Measurements from ENCODE around the gene GASK1A. TPM values are rescaled to one million over a fixed set of nuclear protein-coding genes. Genes with fewer than 3 reads are reported as not detected.

The GASK1A gene
- polyA plus RNA-seq, 12 donors = 4.1 to 10.6 (median 5.1) TPM; not detected in 1

DNA sequence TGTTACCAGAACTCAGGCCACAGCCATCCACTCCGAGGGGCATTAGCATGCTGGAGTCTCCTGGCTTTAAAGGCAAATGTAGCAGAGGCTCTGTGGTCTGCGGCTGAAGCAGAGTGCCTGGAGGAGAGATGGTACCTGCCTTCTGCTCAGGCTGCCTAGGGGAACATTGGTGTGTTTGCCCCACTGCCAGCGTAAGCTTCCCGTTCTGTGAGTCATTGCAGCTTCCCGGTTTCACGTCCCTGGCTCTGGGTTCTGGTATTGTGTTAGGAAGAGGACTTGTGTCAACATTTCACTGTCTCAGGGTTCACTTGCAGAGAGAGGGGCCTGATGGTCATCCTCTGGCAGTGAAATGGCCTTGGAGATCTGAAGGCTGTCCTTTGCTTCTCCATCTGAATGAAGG, 1.8 kb downstream of the GASK1A start:
- DNase-seq = no peak

DNA sequence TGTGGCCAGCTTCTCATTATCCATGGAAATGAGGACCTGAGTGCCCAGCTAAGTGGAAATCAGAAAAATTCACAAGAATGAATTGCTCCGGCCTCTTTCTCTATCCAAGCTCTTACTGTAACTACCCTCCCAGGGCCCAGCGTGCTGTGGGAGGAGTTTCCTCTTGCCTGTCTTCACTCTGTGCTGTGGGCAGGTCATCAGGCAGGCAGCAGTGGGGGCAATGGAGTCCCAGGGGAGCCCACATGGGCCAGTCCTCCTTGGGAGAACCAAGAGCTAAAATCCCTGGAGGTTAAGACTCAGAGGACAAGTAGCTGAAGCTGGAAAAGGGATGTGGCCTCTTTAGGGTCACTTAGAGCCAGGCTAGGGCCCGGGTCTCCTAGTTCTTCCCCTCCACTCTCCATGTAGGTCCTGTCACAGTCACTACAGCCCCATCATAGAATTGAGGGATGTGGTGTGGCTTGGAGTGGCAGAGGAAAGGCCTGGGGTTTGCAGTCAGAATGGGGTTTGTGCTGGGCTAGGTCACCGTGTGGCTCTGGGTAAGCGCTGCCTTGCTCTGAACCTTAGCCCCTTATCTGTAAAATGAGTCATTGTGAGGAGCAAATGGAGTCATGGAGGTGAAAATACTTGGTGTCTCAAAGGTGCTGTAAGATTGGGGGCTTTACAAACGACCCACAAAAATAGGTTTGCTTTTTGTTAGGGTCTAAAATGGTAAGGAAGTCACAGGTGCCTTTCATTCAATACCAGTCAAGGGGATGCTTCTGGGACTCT, 3.7 kb downstream of the GASK1A start:
- DNase-seq = no peak

DNA sequence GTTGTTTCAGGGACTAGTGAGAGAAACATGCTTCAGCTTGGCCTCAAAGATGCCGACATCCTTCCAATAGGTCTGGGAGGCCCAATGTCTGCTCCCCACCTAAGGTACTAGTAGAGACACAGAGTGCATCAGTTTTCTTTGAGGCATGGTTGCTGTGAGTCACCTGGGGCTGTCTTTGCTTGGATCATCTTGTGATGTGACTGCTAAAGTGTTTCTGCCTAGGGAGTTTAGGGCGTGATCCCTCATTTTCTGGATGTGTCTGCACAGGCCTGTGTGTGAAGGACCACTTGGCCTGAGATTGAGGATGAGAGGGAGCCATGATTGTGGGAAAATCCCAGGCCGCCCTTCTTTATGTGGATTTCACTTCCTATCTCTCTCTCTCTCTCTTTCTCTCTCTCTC, 4.8 kb downstream of the GASK1A start:
- DNase-seq = no peak

DNA sequence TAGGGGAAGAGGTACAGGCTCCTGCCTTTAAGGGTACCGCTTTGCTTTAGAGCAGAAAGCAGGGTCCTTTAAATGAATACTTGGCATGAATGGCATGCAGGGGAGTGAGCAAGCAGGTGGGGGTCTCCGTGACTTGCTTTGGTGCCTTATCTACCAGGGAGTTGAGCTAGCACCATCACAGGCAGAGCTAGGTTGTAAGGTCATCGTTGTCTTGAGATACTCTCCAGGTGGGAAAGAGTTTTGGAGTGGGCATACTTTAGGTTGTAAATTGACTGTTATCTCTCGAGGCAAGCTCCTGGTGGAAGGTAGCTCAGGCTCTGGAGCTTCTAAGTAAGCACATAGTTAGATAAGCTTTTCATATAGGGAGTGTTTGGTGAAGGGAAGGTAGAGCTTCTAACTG, 5.6 kb downstream of the GASK1A start:
- no peak for DNase-seq

DNA sequence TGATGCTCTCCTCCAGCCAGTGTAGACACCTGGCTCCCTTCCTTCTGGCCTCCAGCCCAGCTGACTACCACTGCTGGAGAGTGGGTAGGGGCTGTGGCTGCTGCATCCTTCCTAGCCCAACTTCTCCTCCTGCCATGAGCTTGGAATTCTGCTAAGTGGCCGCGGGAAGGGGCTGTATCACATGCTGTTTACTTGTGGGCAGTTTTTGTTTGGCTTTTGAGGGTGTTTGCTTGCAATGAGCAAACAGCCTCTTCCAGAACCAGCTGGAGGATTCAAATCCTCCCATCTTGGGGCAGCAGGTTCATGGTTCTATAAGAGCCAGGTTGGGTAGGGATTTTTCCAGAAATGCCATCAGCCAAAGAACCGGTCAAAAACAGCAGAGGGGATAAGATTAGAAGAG, 9.0 kb downstream of the GASK1A start:
- DNase-seq = no peak

DNA sequence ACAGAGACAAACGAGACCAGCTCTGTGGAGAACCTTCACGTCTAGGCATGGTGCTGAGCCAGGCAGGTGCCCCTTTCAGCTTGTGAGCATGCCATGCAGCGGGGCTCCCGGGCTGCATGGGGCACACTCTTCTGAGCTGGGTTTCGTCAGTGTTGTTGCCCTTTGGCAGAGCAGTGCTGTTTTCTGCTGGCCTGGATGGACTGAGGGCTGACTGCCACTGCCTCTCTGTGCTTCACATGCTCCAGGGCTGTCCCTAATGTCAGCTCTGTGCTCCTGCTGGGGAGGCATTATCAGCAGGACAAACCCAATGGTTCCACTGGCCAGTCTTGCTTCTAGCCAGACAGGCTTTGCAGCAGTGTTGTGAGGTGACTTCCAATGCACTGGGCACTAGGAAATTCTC, 9.5 kb downstream of the GASK1A start:
- no peak for DNase-seq

DNA sequence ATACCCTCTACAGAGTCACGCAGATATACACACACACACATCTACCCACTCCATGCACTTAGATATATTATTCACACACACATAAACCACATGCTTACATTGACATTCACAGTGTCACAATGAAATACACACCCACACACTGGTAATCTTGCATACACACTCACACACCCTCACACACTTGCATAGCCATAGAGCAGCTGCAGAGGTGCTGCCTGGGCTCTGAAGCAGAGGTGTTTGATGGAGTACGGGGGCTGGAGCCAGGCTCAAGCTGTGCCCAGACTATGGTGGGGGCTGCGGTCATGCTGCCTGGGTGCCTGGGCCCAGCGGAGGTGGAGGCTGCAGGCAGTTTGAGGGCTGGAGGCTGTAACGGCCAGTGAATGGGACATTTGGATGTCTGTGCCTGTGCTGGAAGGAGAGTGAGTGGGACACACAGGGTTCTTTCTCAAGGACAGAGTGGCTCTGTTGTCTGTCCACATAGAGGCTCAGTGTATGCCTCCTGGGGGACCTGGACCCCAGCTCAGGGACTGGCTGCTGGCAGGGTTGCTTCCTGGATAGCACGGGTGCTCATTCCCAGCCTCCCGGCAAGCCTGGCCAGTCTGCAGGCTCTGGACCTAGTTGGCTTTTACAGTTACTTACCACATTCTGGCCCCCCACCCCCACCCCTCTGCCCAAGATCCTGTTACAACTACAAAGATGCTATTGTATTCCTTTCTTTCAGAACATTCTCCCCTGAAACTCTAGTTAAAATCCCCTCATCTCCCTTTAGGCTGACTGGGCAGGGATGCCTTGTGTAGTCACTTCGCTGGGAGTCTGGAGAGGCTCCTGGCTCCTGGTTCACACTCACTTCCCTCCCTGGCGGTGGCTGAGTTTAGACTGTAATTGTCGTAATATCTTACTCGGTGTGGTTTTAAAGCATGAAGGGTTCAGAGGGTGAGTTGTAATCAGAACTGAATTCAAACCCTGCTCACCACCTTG, 12.5 kb downstream of the GASK1A start:
- DNase-seq = no peak

DNA sequence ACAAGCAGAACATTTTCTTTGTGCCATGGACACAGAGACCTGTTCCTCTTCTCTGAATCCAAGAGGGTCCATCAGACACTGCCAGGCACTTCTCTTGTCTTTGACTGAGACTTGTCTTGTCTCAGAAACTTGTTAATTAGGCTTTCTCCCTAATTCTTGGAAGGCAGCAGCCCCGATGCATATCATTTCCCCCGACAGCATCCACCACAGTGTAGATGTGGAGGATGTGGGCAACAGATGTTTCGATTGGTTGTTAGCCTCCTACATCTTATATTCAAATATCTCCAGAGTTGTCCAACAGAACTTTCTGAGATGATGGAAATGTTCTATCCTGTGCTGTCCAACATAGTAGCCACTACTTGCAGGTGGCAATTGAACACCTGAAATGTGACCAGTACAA, 15.5 kb downstream of the GASK1A start:
- no peak for DNase-seq

DNA sequence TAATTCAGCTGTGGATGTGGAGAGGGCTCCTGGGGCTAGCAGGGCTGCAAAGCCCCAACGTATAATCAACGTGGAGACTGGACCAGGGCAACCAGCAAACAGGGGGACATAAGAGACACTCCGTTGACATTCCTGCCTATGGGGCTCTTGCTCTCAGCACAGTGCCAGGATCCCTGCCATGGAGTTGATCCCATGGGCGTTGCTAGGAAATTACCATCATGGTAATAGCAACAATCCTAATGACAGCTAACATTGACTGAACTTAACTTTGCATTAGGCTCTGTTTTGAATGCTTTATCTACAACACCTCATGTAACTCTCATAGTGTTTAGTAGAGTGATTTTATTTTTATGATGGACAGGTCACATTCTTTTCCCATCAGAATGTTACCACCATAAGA, 16.9 kb downstream of the GASK1A start:
- DNase-seq = no peak

DNA sequence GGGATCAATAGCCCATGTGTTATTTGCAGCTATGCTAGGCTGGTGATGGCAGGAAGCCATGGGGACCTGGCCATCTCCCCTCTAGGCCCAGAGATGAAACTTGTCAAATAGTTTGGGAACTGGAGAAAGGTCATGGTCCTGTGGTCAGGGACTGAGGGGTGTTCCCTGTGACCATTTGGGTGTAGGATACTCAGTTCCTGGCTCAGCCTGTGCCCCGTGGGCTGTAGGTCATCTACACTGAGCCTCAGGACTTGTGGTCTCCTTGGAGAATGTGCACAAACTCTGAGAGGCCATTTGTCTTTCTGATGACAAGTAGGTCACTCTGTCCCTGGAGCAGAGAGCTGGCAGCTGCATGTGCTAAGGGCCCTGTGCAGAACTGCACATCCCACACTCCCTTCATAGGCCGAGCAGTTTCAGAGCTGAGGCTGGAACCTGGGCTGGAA, 17.5 kb downstream of the GASK1A start:
- no peak for DNase-seq

DNA sequence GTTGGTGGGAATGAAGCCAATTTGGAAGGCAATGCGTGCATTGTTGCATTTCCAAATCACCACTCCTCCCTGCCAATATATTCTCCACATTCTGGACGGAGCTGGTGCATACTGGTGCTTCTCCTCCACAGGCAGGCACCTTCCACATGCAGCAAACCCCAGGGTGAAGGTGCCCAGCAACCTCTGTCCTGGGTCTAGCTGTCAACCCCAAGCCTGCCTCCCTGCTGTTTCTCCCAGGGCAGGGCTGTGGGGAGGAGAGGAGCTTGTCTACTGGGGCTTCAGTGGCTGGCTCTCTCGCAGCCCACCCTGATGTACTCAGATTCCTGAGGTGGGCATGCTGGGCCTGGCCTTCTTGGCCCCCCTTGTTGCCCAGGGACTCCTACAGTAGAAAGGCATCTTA, 20.1 kb downstream of the GASK1A start:
- DNase-seq = no peak

DNA sequence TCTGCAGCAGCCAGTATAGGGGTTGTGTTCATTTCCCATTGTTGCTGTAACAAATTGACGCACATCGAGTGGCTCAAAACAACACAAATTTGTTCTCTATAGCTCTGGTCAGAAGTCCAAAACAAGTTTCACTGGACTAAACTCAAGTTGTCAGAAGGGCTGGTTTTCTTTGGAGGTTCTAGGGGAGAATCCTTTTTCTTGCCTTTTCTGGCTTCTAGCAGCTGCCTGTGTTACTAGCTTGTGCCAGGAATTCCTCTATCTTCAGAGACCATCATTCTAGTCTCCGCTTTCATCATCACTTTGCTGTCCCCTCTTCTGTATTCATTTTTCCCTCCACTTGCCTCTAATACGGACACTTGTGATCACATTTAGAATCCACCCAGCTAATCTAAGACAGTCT, 20.5 kb downstream of the GASK1A start:
- DNase-seq = no peak

DNA sequence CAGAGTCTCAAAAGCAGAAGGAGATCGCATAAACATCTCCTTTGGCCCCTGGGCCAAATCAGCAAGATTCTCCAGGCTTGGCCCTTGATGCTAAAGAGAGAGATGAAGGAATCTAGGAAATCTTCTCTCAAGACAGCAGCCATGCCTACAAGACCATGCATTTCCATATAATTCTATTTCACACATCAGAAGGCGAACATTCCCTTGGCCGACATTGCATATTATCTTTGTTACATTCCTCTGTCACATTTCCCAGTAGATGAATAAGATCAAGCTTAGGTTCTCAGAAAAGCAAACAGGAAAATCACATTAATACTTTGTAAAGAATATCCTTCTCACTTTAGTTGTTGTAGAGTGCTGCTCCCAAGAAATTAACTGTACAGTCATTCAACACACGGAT, 21.3 kb downstream of the GASK1A start:
- DNase-seq = no peak

DNA sequence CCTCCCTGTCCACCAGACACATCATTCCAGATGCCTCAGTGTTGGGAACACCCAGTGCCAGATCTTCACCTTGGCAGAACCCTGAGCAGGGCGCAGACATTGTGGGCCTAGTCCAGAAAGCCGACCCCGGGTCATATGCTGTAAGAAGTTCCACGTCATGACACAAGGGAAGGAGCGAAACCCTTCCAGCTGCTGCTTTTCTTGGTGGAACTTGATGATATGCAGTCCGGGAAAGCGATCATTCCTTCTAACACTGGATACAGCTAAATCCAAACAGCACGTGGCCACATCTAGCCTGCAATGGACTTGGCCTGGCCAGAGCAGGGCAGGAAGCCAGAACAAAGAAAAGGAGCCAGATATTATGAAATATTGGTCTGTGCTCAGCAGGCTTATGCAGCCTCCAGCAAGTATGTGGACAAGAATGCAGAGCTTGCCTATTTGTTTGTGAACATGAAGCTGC, 22.0 kb downstream of the GASK1A start:
- DNase-seq = peak; percentile 98

DNA sequence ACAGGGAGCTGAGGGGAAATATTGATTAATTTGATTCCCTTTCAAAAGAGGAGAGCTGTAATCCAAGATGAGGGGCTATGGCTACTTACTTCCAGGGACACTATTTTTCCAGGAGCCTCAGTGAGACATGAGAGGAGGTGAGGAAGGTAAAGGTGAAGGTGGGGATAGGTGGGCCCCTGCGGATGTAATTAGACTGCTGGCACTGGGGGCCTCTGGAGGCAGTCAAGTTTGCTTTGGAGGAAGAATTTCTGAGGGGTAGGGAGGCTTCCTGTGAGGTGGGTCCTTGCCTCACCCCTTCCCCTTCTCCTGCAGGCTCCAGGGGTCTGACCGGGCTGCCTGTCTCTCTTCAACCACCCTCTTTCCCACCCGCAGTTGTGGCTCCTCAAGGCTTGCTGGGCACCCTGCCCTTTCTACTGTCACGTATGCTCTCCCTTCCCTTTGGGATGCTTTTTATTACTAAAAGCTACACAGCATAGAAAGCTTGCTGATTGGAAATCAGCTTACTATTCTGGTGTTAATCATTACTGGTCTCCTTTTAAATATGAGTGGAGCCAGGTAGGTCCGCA, 22.5 kb downstream of the GASK1A start:
- DNase-seq = no peak

DNA sequence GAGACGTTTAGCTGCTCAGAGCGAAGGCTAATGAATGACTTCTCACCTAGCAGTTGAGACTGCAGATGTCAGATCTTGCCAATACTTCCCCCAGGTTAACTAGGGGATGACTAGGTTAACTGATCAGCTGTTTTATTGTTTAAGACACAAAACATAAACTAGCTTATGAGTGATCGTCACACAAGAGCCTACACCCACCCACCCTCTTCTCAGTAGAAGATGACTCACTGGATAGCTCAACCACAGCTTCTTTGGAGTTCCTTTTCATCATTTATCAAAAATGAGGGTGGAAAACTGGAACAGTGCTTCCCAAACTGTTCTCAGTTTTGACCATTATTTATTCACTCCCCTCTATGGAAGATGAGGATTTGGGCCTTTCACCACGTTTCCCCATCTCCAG, 25.2 kb downstream of the GASK1A start:
- DNase-seq = no peak

DNA sequence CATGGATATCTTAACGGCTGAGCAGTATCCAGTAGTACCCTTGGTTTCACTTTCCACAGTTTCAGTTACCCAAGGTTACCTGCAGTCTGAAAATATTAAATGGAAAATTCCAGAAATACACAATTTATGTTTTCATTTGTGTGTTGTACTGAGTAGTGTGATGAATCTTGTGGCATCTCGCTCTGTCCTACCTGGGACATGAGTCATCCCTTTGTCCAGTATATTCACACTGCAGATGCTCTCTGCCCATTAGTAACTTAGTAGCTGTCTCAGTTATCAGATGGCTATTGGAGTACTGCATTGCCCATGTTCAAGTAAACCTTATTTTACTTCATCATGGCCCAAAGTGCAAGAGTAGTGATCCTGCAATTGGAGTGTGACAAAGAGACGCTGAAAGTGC, 26.1 kb downstream of the GASK1A start:
- no peak for DNase-seq

DNA sequence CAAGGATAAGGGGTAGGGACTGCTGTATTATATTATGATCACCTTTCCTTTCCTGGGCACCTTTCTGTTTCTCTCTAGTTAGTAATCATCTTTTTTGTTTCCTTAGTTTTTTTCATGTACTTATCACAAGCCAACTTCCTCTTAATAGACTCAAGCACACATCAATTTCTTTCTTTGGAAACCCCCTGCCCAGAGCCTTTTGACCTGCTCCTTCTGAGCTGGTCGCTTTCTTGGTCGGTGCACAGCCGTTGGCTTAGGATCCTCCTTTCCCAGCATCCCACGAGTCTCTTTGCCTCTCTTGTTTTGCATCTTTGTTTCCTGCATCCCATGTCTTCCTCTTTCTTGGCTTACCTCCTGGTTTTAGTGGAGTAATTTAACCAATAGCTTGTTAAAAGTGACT, 26.9 kb downstream of the GASK1A start:
- DNase-seq = no peak

DNA sequence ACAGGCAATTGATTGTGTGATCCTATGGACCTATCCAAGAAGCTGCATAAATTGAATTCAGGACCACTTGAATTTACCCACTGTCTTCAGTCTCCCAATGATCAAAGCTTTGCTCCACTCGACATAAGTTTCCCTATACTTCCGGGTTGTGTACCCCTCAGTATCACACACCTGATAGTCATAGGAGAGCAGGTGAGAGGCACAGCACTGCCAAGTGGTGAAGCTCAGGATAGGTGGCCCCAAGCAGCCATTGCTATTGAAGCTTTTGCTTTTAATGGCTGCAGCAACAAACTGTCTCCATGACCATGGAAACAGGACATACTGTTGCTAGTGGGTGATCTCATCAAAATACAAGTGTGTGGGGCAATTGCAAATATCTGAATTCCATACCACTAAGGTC, 27.7 kb downstream of the GASK1A start:
- DNase-seq = no peak

DNA sequence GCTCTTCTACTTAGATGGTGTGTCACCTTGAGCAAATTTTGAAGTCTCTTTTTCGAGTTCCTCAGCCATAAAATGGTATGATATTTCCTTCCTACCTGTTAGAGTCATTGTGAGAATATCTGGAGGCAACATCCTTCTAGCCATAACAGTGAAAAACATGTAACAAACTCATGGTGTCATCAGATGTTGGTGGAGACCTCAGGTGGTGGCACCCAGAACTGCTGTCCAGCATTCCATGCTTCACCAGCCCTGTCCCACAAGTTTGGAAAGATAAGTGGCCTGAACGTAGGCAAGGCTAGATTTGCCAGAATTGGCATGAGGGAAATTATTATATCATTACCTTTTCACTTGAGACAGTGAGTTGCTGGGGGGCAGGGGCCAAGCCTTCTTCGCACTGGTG, 30.4 kb downstream of the GASK1A start:
- DNase-seq = no peak

DNA sequence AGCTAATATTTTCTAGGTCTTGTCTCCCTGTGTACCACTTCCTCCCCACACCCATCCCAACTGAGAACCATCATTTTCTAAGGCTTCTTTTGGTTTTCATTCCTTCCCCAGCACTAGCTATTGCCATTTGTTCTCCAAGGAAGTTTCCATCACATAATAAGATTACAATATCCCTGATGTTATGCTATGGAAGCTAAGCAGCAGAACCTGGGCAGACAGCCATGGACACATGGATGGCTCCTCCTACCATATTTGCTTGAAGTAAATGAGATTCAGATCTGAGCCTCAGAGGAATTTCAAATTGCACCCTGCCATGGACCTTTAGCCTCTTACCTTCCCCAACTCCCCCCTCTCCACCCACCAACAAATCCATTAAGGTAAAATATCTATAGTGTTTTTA, 31.5 kb downstream of the GASK1A start:
- peak; percentile 75 for DNase-seq

DNA sequence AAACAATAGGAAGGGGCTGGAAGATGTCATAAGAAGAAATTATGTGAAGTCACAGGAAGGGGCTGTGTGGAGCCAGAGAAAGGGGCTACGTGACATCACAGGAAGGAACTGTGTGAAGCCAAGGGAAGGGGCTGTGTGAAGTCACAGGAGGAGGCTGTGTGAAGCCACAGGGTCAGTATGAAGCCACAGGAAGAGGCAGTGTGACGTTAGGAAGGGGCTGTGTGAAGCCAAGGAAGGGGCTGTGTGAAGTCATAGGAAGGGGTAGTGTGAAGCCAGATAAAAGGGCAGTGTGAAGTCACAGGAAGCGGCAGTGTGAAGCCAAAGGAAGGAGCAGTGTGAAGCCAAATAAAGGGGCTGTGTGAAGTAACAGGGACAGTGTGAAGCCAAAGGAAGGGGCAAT, 32.5 kb downstream of the GASK1A start:
- DNase-seq = no peak

DNA sequence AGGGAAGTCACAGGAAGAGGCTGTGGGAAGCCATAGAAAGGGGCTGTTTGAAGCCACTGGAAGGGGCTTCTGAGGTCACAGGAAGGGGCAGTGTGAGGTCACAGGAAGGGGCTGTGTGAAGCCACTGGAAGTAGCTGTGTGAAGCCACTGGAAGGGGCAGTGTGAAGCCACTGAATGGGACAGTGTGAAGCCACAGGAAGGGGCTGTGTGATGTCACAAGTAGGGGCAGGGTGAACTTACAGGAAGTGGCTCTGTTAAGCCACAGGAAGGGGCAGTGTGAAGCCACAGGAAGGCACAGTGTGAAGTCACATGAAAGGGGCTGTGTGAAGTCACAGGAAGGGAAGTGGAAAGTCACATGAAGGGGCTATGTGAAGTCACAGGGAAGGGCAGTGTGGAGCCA, 33.1 kb downstream of the GASK1A start:
- no peak for DNase-seq

Measured in muscle of arm (tissue), 12 donors.